22Rv1 (cell line): Measurements from ENCODE around the gene MZF1.

Experiments used
- ZFX ChIP-seq: fragments of 450-650 bp; IDR thresholded peaks from 2 replicates; pipeline ENCODE4 v1.6.1; 2017; ENCODE audit warnings: antibody characterized with exemption, borderline replicate concordance
- TF ChIP-seq, protein P1 (sequence below): fragments of 450-650 bp; IDR thresholded peaks from 2 replicates; pipeline ENCODE4 v1.5.1; 2017; ENCODE audit warnings: mild to moderate bottlenecking

DNA sequence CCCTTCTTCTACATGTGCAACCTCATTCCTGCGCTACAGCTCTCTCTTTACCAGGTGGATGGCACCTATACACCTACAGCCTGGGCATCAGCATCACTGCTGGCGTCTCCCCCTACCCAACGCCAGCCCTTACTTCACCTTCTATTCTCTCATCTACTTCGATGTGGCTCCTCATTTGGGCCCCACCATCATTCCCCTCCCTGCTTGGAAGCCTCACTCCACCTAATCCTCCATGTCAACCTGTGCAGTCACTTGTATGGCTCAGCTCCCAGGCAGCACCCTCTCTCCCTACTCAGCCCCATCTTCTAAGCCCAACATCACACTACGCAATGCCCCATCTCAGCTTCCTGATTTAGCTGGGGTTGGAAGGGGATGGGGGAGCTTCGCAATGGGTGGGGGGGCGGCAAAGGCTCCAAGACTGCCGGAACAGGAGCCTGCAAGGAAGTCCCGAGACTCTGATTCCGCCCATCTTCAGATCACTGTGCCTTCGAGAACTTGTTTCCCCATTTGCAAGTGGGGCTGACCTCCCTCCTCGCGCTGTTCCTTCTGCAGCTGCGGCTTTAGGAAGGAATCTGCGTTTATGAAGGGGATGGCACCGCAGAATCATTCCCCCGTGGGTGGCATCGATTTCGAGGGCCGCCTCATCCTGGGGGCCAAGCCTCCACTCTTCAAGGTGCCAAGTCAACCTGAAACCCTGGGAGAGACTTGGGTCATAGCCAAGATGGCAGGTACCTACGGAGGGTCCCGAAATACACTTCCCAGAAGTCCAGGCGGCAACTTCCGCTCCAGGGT, 913 bp downstream of the MZF1 start:
- TF ChIP-seq, protein P1, sequence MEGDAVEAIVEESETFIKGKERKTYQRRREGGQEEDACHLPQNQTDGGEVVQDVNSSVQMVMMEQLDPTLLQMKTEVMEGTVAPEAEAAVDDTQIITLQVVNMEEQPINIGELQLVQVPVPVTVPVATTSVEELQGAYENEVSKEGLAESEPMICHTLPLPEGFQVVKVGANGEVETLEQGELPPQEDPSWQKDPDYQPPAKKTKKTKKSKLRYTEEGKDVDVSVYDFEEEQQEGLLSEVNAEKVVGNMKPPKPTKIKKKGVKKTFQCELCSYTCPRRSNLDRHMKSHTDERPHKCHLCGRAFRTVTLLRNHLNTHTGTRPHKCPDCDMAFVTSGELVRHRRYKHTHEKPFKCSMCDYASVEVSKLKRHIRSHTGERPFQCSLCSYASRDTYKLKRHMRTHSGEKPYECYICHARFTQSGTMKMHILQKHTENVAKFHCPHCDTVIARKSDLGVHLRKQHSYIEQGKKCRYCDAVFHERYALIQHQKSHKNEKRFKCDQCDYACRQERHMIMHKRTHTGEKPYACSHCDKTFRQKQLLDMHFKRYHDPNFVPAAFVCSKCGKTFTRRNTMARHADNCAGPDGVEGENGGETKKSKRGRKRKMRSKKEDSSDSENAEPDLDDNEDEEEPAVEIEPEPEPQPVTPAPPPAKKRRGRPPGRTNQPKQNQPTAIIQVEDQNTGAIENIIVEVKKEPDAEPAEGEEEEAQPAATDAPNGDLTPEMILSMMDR: no peak
- TF ChIP-seq ZFX: no peak
